NCI-H1092 treated with DMSO at 0.1 percent for 48 hours (cell line): ENCODE data around the gene MRTFB.
"Not testable (repeated sequence)": the region's sequence is repeated elsewhere in the genome, so short reads cannot be mapped to it uniquely, and the experiment has no call there.

Experiments
- DNase-seq: peaks from one replicate; lab custom pipeline; 2025; lab: John Stamatoyannopoulos, UW

MRTFB gene

DNA sequence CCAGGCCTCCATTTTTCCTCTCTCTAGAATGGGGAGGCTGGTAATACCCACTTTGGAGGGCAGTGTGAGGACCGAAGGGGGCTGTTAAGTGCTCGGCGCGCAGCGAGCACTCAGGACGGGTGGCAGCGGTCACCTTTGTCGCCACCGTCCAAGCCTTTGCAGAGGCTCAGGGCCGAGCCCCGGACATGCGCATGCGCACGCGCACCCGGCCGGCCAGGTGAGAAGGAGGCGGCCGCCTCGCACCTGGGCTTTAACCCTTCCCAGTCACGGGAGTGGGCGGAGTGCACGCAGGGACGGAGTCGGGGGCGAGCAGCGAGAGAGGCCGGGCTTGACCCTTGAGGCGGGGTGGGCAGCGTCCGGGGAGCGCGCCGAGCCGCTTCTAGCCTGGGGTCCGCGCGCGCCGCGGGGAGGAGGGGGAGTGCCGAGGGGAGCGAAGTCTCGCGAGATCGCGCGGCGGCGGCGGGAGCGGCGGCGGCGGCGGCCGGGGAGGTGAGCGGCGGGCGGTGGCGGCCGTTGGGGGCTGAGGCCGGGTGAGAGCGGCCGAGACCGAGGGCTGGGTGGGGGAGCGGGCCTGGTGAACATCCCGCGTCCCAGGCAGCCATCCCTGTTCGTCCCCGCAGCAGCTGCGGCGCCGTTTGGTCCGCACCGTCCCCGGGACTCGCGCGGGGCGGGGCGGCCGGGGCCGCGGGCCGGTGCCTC, at the start of gene MRTFB:
MRTFB (plus strand) TSS at position 443 of the 699 bp plus-strand sequence. CDS start 69,288 bp downstream, outside the sequence.
- peak; percentile 81 for DNase-seq

GRCh38 chr16:14023526-14023925, 47.6 kb upstream of the MRTFB start:
- not testable (repeated sequence) for DNase-seq

DNA sequence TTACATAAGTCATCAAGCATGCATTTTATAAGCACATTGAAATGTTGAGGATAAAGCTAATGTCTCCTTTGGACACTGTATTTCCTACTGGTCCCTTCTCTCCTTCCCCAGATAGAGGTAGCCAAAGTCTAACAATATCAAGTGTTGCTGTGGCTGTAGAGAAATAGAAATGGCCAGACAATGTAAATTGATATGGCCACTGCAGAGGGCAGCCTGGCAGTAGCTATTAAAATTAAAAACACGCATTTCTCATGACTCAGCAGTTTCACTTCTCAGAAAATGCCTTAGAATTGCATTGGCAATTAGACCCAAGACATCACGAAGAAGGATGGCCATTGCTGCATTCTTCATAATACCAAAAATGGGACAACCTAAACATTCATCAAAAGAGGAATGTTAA, 46.8 kb upstream of the MRTFB start:
- no peak for DNase-seq

DNA sequence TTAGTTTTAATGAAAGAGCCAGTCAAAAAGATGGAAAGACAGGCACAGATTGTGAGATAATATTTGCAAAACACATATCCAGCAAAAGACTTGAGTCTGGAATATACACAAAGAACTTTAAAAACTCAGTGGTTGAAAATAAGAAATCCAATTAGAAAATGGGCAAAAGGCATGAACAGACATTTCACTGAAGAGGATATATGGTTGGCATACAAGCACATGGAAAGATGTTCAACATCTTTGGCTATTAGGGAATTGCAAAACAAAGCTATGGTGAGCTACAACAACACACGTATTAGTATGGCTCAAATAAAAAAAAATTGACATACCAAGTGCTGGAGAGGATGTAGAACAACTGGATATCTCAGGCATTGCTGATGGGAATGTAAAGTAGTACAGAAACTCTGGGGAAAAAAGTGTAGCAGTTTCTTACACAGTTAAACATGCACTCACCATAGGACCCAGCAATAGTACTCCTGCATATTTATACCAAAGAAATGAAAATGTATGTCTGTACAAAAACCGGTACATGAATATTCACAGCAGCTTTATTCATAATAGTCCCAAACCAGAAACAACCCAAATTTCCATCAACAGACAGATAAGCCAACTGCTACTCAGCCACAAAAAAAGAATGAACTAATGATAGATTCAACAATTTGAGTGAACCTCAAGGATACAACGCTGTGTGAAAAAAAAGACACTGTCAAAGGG, 44.4 kb upstream of the MRTFB start:
- no peak for DNase-seq

DNA sequence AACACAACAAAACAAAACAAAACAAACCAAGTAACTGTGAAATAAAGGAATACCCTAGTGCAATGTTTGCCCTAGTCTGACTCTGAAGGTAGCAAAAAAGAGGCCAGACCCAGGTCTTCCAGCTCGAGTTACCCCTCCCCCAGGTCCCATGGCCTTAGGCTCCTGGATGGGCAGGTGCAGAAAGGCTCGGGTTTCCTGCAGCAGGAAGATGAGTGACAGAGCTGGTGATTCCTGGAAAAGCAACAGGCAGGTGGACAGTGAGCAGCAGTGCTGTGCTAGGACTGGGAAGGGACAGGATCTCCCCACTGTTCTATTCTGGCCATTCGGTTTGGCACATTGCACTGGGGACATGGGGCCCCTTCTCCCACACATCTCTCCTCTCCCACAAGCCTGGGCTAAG, 42.9 kb upstream of the MRTFB start:
- DNase-seq = peak; percentile 17

DNA sequence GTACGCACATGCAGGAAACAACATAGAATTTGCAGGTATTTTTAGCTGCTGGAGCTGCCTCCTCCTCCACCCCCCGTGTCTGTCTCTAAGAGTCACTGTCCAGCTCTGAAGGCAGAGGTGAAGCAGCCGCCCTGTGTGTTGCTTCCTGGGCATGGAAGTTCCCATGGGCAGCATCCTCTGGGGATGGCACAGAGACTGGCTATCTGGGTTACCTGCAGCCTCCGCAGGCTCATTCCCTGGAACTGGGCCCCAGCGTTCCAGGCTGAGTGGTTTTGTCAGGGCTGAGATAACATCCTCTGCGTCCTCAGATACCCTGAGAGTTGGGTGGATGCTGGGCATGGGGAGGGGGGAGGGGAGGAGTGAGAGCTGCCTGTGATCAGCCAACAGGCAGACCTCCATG, 41.5 kb upstream of the MRTFB start:
- DNase-seq = no peak

DNA sequence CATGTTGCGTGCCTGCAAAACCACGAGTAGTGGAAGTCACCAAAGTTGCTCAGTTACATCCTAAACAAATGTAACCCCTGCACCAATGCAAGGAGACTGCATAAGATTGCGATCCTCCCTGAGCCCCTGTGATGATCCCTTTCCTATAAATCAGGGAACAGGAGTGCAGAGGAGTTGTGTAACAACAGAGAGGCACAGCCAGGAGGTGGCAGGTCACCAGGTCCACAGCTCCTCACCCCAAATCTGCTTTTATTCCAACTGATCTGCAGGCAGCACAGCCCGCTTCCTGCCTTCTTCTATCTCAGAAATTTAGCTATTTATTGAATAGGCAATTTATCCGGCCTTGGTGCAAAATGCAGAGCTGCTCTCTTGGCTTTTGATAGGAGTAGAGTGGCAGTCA, 36.0 kb upstream of the MRTFB start:
- DNase-seq = no peak

DNA sequence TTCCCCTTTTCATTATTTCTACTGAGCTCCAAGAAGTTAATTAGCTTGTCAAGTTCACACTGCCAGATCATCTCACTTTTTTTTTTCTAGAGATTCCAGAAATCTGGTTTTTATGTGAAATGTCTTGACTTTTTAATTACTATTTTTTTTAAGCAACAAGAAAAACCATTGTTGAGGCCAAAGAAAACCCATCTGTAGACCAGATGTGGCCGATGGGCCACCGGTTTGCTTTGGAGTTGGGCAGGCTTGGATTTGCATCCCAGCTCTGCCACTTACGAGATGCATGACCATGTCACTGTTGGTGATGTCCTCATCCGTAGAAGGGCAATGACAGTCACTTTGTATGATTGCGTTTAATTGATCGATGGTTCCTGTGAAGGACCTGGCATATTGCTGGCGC, 34.2 kb upstream of the MRTFB start:
- no peak for DNase-seq

DNA sequence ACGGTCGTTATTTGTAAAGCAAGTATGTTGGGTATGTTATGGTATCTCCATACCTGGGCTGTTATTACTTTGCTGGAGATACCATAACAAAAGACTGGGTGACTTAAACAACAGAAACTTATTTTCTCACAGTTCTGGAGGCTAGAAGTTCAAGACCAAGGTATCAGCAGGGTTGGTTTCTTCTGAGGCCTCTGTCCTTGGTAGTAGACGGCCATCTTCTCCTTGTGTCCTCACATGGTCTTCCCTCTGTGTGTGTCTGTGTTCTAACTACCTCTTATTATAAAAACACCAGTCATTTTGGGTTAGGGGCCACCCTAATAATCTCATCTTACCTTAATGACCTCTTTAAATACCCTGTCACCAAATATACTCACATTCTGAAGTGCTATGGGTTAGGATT, 33.2 kb upstream of the MRTFB start:
- DNase-seq = no peak

DNA sequence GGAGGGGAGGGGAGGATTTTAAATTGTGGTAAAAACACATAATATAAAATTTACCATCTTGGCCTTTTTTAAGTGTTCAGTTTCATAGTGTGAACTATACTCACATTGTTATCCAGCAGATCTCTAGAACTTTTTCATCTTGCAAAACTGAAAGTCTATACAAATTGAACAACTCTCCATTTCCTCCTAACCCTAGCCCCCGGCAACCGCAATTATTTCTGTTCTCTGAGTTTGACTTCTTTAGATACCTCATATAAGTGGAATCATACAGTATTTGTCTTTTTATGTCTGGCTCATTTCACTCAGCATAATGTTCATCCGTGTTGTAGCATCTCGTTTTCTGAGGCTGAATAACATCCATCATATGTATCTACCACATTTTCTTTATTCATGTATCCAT, 30.0 kb upstream of the MRTFB start:
- no peak for DNase-seq

- no peak for DNase-seq
Observed at GRCh38 chr16:14042706-14043105, 28.4 kb upstream of the MRTFB start.

DNA sequence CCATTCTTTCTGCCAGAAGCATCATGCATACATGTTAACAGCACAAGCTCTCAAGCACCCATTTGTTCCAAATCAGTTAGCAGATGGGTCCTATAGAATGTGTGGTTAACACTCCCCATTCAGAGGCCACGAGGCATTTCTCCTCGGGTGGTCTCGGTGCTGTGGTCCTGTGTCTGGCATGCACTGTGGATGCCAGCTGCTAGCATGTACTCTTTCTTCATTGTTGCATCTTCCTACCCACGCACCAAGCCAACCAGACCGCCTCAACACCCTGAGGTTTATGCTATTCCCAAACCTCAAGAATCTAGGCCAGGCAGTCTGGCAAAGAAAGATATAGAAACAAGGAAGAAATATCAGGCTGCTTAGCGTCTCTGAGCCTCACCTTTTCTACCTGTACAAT, 27.8 kb upstream of the MRTFB start:
- no peak for DNase-seq

- DNase-seq = no peak
Observed at GRCh38 chr16:14043793-14044192, 27.3 kb upstream of the MRTFB start.

GRCh38 chr16:14047121-14047859, 23.8 kb upstream of the MRTFB start:
- DNase-seq = not testable (repeated sequence)

DNA sequence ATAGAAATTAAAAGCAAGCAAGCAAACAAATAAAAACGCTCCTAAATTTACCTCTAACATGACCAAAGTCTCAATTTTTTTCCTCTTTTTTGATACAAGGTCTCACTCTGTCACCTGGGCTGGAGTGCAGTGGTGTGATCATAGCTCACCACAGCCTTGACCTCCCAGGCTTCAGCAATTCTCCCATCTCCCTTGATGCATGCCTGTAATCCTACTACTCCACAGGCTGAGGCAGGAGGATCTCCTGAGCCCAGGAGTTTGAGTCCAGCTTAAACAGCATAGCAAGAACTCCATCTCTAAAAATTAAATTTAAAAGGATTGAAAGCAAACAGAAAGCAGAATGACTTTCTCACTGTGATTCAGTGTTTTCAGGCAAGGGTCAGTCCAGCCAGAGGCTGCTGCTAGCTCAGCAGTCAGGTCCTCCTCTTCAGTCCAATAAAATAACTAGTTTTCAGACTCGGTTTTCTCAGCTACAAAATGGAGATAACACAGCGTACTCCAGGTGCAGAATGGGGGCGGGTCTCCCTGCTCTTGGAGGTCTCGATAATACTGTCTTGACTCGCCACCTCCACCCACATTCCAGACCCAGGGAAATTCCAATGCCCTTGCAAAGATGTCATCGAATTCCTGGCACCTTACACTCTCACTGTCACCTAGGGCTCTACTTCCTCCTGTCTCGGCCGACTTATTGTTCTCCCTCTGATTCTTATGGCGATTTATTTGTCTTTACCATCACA, 20.7 kb upstream of the MRTFB start:
- DNase-seq = no peak

DNA sequence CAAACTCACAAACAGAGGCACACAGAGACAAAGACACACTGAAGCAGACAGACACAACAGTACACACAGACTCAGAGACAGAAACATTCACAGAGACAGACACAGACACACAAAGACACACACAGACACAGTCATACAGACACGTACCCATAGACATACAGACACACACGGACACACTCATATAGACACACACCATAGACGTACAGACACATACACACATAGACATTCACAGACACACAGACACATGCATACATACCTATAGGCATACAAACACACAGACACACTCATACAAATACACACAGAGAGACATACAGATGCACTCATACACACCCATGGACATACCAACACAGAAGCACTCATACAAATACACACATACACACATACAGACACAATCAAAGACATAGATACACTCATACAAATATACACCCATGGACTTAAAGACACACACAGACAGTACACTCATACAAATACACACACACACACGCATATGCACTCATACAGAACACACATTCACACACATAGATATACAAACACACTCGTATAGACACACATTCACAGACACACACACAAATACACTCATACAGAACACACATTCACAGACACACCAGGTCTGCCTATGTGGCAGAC, 19.9 kb upstream of the MRTFB start:
- DNase-seq = no peak

- DNase-seq = no peak
Observed at GRCh38 chr16:14056970-14057369, 14.1 kb upstream of the MRTFB start.

GRCh38 chr16:14057878-14058382, 13.2 kb upstream of the MRTFB start:
- DNase-seq = no peak

GRCh38 chr16:14061732-14062259, 9.3 kb upstream of the MRTFB start:
- no peak for DNase-seq

DNA sequence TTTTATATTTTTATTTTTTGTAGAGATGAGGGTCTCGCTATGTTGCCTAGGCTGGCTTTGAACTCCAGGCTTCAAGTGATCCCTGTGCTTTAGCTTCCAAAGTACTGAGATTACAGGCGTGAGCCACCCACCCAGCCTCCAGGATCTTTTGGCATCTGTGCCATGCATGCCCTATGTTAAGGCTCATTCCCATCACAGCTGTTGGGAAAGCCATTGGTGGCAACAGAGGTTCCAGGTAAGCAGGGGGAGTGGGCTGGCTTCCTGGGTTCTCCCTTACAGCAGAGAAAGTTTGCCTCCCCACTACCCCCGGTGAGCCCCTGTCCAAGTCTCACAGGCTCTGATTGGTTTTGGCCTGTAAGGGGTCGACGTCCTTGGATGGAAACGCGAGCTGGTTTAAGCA, 8.9 kb upstream of the MRTFB start:
- DNase-seq = no peak
